ENCODE results near the gene HOXD12.
A peak's percentile ranks its signal among the peaks of the same experiment; 100 is the strongest.

HOXD12 gene

GRCh38 chr2:176093898-176094249, 5.7 kb upstream of the HOXD12 start:
- no peak for DNase-seq

GRCh38 chr2:176094349-176094748, 5.2 kb upstream of the HOXD12 start:
- DNase-seq: no peak

- DNase-seq: no peak
Measured at GRCh38 chr2:176095421-176095820, 4.2 kb upstream of the HOXD12 start.

DNA sequence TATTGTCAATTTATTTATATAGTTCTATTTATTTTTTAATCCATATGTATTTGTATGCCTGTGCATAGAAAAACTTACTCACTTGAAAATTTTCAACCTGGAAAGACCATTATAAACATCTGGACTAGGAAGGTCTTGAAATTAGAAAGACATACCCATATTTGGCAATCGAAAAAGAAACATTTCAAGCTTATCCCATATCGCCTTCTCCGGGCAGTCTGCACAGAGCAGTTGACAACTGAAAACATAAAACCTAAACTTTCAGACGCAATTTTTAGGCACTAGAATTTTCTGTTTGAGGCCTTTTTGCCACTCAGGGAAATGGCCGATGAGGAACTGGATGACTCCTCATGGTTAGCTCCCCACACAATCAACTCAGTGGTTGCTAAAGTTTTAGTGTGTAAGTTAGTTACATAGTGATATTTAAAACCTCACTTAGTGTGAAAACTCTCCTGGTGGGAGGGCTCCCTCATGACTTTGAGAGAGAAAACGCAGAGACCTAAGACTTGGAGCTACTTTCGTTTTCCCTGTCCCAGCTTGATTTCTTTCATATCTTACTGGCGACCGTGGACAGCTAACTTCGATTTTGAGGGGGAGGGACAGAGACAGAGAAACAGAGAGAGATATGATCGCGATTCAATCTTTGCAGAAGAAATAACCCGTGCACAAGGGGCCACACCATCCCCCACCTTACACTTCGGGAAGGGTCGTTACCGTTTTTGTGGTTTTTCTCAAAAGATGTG, 3.2 kb upstream of the HOXD12 start:
- no peak for DNase-seq

DNA sequence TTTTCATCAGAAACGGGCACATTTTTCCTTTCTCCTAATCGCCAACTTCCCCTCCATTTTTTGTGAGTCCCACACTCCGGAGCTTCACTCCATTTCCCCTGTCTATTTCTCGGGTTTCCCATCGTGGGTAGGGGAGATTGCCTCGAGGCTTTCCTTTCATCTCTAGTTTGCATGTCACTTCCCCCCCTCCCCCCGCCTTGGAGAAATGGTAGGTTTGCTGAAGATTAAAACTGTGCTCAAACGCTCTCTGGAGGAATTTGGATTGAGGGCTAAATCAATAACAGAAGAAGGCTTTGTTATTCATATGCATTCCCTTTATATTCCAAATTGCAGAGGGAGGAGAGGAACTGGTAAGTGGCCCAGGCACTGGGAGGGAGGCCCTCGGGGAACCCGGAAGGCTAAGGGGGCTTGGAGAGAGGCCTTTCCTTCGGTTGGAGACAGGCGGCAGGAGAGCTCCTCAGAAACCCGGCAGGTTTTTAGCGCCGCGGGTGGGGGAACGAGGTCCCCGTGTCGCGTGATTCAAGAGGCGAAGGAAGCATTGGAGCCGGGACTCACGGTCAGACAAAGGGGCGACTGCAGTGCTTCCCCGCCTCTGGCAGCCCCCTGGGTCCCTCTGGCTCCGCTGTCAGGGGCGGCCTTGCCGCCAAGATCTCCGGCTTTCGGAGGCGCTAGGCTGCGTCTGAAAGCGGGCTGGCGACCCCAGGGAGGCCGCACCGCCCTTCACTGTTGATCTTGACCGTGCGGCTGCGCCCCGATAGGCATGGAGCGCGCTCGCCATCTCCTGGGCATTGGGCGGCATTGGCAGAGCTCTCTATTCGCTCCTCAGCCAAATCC, 2.4 kb upstream of the HOXD12 start:
- DNase-seq: peak; percentile 28

- DNase-seq: no peak
Measured at GRCh38 chr2:176097820-176098365, 1.7 kb upstream of the HOXD12 start.

- DNase-seq: no peak
Measured at GRCh38 chr2:176098366-176099158, 1.0 kb upstream of the HOXD12 start.

- DNase-seq: no peak
Measured at GRCh38 chr2:176099159-176099727, 352 bp upstream of the HOXD12 start.

- DNase-seq: no peak
Measured at GRCh38 chr2:176100547-176101140, 1.0 kb downstream of the HOXD12 start.

DNA sequence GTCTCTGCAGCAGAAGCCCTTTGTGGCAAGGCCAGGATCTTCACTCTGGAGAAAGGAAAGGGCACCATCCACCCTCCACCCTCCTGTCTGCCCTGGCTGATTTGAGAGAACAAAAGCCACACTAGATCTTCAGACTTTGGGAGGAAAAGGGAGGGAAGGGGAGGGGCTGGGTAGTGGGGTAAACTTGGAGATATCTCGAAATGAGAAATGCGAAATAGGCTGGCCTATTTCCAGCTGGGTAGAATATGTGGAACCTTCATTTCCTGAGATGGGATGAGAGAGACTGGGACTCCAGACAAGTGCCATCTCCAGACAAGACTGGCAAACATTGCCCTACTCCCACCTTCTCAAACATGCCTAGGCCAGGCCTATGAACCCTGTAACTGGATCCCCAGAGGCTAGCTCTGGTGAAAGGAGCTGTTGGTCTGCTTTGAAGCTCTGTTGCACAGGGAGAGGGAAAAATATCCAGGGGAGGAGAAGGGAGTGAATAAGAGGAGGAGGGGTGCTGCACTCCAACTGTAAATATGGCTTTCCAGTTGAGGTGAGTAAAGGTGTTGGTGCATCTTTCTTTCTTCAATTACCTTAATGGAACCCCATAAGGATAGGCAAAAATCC, 1.7 kb downstream of the HOXD12 start:
- no peak for DNase-seq

DNA sequence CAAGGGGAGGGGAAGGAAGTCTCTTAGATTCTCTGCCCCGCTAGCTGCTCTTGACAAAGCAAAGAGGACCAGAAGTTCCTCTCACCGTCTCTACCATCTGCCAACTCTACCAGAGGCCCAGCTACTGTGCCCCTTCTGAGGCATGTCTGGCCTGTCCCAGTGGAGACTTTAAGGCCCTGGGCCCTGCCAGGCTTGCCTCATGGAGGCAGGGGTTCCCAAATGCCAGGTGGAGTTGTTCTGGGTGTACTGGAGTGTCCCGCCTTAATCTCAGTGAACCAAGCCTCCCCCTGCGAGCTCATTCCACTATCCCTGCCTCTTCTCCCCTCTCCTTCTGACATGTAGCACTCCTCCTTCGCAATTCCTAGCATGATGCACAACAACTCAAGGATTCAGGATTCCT, 2.2 kb downstream of the HOXD12 start:
- no peak for DNase-seq

GRCh38 chr2:176102309-176102866, 2.8 kb downstream of the HOXD12 start:
- no peak for DNase-seq

DNA sequence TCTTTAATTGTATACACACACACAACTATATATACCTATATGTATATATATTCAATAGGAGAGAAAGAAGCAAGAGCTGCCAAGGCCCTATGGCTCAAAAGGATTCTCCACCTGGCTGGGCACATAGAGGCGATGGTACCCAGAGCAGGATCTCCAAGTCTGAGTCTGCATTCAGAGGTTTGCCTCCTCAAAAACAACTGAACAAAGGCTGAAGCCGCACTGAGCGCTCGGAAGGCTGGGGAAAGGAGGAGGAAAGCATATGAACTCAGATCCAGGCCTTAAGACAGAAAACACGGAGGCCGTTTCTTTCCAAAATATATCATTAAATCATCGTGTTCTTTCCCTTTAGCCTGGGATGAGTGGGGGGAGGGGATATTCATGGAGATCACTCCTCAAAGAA, 3.6 kb downstream of the HOXD12 start:
- DNase-seq: no peak

DNA sequence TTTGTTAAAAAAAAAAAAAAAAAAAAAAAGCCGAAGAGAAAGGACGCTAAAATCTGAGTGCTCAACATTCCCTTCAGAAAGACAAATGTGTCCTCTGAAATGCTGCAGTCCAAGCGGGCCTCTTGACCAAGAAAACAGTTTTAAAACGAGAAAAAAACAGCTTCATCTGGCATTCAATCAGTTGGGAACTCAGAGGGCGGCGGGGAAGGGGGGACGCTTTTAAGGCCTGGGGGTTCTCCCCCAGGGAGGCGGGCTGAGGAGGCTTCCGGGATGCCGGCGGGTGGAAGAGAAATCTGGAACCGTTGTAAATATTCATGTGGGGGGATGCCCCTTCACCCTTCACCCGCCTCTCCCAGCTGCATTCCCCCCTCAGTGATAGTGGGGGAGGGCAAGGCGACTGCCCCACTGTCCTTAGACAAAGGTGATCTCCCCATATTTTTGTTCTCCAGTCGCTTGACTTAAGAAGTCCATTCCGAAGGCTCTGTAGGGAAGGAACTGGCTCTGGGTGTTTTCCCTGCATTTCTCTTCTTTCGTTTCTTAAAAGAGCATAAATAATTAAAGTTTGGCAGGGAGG, 4.2 kb downstream of the HOXD12 start:
- DNase-seq: no peak

GRCh38 chr2:176104316-176105077, 4.9 kb downstream of the HOXD12 start:
- DNase-seq: no peak

DNA sequence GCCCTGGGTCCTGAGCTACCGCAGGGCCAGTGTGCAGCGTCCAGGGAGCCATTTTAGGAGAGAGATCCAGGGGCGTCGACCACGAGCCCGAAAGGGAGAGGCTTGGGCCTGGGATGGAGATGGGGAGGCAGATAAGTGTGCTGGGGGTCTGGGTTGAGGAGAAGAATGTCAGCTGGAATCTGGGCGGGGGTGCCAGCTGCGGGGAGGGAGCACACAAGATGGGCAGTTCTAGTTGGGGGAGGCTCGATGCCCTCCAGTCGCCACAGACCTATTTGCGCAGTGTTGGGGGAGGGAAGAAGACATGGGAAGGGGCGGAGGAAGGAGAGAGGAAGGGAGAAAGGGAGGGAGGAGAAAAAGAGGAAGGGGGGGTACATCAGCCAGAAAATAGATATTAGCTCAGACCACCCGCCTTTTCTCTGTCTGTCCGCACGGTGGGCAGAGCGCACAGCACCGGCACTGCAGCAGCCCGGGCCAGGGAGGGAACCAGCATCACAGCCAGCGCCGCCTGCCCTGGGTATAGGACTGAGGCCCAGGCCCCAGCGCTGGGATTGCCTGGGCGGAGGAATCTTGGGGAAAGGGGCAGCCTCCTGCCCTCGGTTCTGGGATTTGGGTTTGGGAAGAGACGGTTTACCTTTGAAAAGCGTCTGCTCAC, 5.6 kb downstream of the HOXD12 start:
- DNase-seq: no peak

DNA sequence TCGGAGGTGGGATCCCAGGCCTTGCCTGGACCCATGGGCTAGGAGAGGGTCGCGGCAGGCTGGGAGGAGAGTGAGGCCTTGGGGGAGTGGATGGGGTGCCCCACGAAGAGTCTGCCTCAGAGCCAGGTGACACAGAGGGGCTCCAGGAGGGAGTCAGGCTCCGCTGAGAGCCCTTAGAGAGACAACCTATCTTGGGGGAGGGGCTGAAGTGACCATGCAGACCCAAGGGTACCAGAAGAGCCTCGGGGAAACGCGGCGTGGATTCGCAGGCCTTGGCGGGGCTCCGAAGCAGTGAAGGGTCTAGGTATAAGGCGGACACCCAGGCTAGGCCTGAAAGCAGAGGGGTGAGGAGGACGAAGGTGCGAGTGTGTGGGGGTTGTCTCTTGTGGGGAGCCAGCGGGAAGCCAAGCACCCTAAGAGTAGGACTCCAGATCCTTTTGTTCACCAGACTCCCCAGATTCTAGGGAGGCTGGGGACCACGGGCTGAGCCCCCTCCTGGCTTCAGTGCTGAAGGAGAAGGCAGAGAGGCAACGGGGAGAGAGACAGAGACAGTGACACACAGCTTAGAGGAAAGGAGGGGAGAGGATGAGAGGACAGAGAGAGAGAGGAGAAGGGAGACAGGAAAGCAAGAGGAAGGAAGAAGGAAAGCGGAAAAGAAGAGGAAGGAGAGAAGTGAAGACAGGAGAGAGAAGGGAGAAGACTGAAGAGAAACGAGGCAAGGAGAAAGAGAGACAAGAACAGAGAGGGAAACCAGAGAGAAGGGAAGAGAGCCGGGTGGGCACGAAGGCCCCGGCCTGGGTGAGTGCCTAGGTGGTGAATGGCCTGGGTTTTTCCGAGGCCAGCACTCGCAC, 6.4 kb downstream of the HOXD12 start:
- DNase-seq: no peak

DNA sequence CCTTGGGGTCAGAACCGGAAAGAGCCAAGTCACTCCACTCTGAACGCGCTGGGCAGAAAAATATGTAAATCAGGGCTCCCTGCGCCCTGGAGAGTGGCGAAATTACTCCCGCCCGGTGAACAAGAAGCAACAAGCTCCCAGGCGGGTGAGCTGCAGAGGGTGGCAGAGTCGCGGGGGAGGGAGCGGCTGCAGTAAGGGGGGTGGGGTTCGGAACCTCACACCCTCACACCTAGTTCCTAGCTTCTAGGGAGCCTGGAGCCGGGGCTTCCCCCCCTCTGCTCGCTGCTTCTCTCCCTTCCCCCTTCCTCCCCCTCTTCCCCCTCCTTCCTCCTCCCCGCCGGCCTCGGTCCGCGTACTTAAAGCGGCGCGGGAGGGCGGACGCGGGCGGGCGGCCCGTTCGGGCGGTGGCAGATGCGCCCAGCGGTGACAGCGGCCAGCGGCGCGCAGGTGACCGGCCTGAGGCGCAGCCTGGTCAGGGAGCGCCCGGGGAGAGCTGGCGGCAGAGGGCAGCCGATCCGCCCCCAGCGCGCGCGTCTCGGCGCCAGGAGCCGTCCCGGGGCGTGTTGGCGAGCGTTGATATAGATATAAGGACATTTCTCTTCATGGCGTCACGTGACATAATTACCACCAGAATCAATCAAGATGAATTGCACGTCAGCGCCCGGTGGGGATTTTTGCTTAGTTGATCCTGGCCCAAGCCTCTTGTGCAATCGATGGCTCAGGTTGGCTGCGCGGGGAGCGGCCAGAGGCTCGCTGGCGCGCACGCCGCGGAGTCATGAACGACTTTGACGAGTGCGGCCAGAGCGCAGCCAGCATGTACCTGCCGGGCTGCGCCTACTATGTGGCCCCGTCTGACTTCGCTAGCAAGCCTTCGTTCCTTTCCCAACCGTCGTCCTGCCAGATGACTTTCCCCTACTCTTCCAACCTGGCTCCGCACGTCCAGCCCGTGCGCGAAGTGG, 7.3 kb downstream of the HOXD12 start, which contains the start of gene HOXD11:
TSS of gene HOXD11 (plus strand) at position 700 of the 959 bp plus-strand sequence. CDS start at position 776, 76 bp downstream.
- DNase-seq: no peak

All from GF-D8 (cell line).